ENCODE data around the gene GARIN1A. TPM values are rescaled to one million over a fixed set of nuclear protein-coding genes. Genes with fewer than 3 reads are reported as not detected.

Gene GARIN1A
- total and polyA plus RNA-seq, 2 of the 8 experiments (the other 6 are each of a cell fraction or from before 2014, with no cell fraction given): 0.34 TPM; not detected in 1

GRCh38 chr7:128708235-128708634 lies 36.1 kb downstream of the GARIN1A start (continued):
- TF ChIP-seq CHD7 (IDR thresholded peaks at IDR 0.05; ENCODE audit: insufficient replicate concordance, low read length) (no peak), ATF2 (IDR thresholded peaks at IDR 0.05; ENCODE audit: low read length) (no peak; the same call in 1 of the 2 replicates), JUN (IDR thresholded peaks at IDR 0.05; ENCODE audit: low read depth, low read length) (no peak), SUZ12 (IDR thresholded peaks at IDR 0.05; ENCODE audit: low read length) (no peak), EZH2 (IDR thresholded peaks at IDR 0.05; ENCODE audit: low read depth, low read length, severe bottlenecking) (no peak), RNF2 (IDR thresholded peaks at IDR 0.05; ENCODE audit: borderline replicate concordance, low read depth, low read length, missing control alignments, poor library complexity, severe bottlenecking) (no peak), SIRT6 (IDR thresholded peaks at IDR 0.05; ENCODE audit: low read length) (no peak), POLR2AphosphoS5 (IDR thresholded peaks at IDR 0.05; ENCODE audit: low read depth, low read length) (no peak), CREB1 (IDR thresholded peaks at IDR 0.05) (no peak), ZNF274 (IDR thresholded peaks at IDR 0.05; ENCODE audit: borderline replicate concordance, extremely low read depth, low read length) (no peak)

All from H1 (cell line).